ENCODE data around the gene LY6G6F. TPM values are rescaled to one million over a fixed set of nuclear protein-coding genes. Genes with fewer than 3 reads are reported as not detected.

The LY6G6F gene
- total and polyA plus RNA-seq, 2 donors (not counting 1 experiment from before 2014, with no cell fraction given) = not detected

DNA sequence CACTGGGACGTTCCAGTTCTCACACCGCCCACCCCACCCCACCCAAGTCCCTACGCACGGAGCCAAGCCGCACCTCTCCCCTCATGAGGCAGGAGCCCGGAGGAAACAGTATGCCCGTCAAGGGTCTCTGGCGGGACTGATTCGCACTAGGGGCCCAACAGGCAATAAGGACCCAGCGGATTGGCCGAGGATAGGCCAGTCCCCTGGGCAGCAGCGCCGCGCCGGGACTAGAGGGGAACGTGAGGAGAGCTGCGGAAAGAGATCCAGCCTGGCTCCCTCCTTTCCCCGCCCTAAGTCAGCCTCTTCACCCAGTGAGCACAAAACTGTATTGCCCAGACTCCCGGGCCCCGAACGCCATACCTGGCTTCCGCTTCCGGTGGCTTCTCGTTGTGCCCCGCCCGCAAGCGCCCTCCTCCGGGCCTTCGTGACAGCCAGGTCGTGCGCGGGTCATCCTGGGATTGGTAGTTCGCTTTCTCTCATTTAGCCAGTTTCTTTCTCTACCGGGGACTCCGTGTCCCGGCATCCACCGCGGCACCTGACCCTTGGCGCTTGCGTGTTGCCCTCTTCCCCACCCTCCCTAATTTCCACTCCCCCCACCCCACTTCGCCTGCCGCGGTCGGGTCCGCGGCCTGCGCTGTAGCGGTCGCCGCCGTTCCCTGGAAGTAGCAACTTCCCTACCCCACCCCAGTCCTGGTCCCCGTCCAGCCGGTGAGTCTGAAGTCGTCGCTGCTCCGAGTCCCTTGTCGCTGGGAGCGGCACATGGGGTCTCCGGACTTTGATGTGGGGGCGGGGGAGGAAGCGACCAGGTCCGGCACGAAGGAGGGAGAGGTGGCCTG, 40.9 kb upstream of the LY6G6F start, which contains the start of gene CSNK2B:
TSS of gene CSNK2B (plus strand) at position 580 of the 836 bp plus-strand sequence. CDS start 752 bp downstream, outside the sequence.
- no peak for TF ChIP-seq CTCF (IDR thresholded peaks at IDR 0.05)
- no peak for TF ChIP-seq EZH2 (IDR thresholded peaks at IDR 0.05; ENCODE audit: borderline replicate concordance, insufficient read depth, low read depth, low read length, poor library complexity, severe bottlenecking)
- H3K4me1 Mint-ChIP-seq = peaks cover 53% of the 10 kb centered on the region
- peak; percentile 98 for DNase-seq
- Histone ChIP-seq H3K4me1 (ENCODE audit: control insufficient read depth in 2 of 2, insufficient read depth in 2 of 2, low read length in 2 of 2) (peaks cover 27 to 47% of the 10 kb centered on the region in 2 donors), H3K4me3 (ENCODE audit: control extremely low read depth in 1 of 5, extremely low read depth in 1 of 5, insufficient read depth in 1 of 5, low read depth in 2 of 5, low read length in 4 of 5) (peak within 1 kb of the TSS; percentile 58 to 98 (median 85)), H3K27ac (ENCODE audit: low read length in 2 of 2) (peak within 1 kb of the TSS; percentile 96 to 98), H3K4me2 (replicated peaks; ENCODE audit: low read depth, low read length, poor library complexity, severe bottlenecking) (peak within 1 kb of the TSS; percentile 90), H3K27me3 (replicated peaks in 1 of 4; ENCODE audit: control extremely low read depth in 1 of 4, control insufficient read depth in 3 of 4, insufficient read depth in 4 of 4, low read length in 3 of 4) (no peaks in the 10 kb centered on the region), H3K79me2 (ENCODE audit: control insufficient read depth, insufficient read depth, low read length) (peaks cover 78% of the 10 kb centered on the region), H3K9me3 (ENCODE audit: control extremely low read depth in 1 of 3, control insufficient read depth in 2 of 3, insufficient read depth in 1 of 3, low read length in 2 of 3) (no peaks in the 10 kb centered on the region), H2AFZ (ENCODE audit: insufficient read depth, low read depth, low read length, poor library complexity, severe bottlenecking) (peak within 1 kb of the TSS; percentile 72), H4K20me1 (ENCODE audit: control insufficient read depth, insufficient read depth, low read length, poor library complexity, severe bottlenecking) (peaks cover 23% of the 10 kb centered on the region), H3K36me3 (replicated peaks in 1 of 2; ENCODE audit: control extremely low read depth in 1 of 2, control insufficient read depth in 1 of 2, extremely low read depth in 1 of 2, insufficient read depth in 2 of 2, low read length in 1 of 2) (peaks cover 18 to 61% of the 10 kb centered on the region in 2 experiments), H3K9ac (ENCODE audit: low read length) (peak within 1 kb of the TSS; percentile 89)
- H3K27me3 Mint-ChIP-seq = no peaks in the 10 kb centered on the region
- CTCF ChIA-PET = interaction anchor here (1.0 to 1.8 kb wide), 4 partner anchors 13 to 164 kb away, joined by 3 to 10 read pairs (median 6); partner anchors contain the start of genes ATP6V1G2 and BAG6
- peak; percentile 87 for ATAC-seq (ENCODE audit: low read depth)
- no peaks in the 10 kb centered on the region for H3K9me3 Mint-ChIP-seq (ENCODE audit: insufficient read depth)
- under 1% methylated on average over 61 of the region's 63 CpGs for WGBS (ENCODE audit: insufficient coverage)
- POLR2A ChIA-PET = interaction anchor here (0.6 to 5.9 kb wide), 10 partner anchors 10 to 1306 kb away, joined by 3 to 57 read pairs (median 6); partner anchors contain the start of genes APOM, BAG6, CLIC1 and NEU1
- peak within 1 kb of the TSS; percentile 96 for H3K4me3 Mint-ChIP-seq
- H3K27ac Mint-ChIP-seq = peak within 1 kb of the TSS; percentile 100
- intact Hi-C loops (cut with micrococcal nuclease) = loop anchor here (1.0 to 5.0 kb wide), 15 partner anchors 13 to 532 kb away; partner anchors contain the start of genes ABHD16A, AGPAT1, BAG6 and CLIC1
